ENCODE measurements around the gene RPEL1.

Gene RPEL1

GRCh38 chr10:103281753-103282152 lies 36.1 kb downstream of the RPEL1 start:
- peak; percentile 83 for DNase-seq

- no peak for DNase-seq
Measured at GRCh38 chr10:103282961-103283360, 37.3 kb downstream of the RPEL1 start.

- DNase-seq, result no peak
Measured at GRCh38 chr10:103284170-103284569, 38.5 kb downstream of the RPEL1 start.

DNA sequence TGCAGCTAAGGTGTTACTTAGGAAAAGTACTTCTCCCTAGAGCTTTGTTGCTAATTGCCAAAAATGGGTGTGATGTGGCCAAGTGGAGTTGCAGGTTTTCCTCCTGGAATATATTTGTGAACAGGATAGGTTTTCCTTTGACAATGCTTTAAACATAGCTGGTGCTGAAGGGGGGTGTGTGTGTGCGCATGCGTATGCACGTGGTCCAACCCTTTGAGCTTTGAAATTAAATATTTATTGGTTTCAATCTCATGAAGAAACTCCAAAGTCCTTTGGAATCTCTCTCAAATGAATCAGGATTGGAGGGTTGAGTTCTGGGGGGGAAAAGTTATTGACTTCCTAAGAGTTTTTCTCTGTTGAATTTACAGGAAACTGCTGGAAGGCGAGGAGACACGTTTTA lies 42.3 kb downstream of the RPEL1 start:
- DNase-seq, result no peak

GRCh38 chr10:103291588-103291987 lies 45.9 kb downstream of the RPEL1 start:
- DNase-seq, result no peak

DNA sequence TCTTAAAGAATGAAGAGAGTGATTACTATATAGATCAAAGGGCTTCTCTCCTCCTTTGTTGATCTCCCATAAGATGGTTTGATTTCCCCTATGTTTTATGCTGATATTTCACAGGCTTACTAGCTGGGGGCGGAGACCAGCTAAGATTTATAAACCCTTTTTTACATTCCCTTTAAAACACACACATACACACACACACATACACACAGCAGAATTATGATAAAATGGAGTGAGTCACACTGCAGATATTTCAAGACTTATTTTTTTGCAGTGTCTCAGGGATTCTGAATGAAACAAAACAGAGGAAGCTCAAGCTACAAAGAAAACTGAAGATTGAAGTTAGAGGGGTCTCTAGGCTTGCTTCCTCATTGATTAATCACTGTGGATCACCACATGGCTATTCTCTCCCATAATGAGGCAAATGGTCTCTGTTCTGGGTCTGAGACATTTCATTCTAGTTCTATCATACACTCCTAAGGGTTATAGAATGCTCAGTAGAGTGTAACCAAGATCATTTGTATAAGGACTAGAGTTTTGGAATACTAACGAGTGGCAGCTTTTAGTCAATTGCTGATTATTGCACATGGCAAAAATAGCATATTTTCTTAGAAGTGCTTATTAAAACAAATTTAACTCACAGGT lies 49.8 kb downstream of the RPEL1 start:
- DNase-seq, result no peak
